Central memory CD4-positive, alpha-beta T cell (primary cell): ENCODE results near the gene ROMO1.
"Not testable (repeated sequence)": the region's sequence is repeated elsewhere in the genome, so short reads cannot be mapped to it uniquely, and the experiment has no call there.

ENCODE experiments used
- DNase-seq: peaks from one replicate; pipeline ENCODE4 v3.0.0; 2022

The ROMO1 gene

GRCh38 chr20:35681960-35682359, 17.2 kb upstream of the ROMO1 start:
- DNase-seq = no peak

- DNase-seq = not testable (repeated sequence)
These were observed 13.8 kb upstream of the ROMO1 start for GRCh38 chr20:35685368-35685767.

GRCh38 chr20:35686872-35687271, 12.3 kb upstream of the ROMO1 start:
- DNase-seq = not testable (repeated sequence)

DNA sequence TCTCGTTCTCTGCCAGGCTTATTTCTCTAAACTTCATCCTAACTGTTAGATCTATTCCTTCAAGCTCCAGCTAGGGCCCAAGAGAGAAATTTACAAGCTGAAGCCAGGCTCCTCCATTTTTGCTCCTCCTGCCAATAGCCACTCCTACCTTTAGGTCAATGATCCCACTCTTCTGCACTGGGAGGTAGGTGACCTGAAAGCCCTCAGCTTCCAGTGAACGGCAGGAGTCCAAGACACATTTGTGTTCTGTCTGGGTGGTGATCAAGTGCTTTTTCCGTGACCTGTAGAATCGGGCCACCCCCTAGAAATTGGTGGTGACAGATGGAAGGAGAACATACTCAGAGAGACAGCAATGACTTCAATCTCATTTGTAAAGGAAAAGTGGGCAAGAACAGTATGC, 8.9 kb upstream of the ROMO1 start:
- DNase-seq = no peak

DNA sequence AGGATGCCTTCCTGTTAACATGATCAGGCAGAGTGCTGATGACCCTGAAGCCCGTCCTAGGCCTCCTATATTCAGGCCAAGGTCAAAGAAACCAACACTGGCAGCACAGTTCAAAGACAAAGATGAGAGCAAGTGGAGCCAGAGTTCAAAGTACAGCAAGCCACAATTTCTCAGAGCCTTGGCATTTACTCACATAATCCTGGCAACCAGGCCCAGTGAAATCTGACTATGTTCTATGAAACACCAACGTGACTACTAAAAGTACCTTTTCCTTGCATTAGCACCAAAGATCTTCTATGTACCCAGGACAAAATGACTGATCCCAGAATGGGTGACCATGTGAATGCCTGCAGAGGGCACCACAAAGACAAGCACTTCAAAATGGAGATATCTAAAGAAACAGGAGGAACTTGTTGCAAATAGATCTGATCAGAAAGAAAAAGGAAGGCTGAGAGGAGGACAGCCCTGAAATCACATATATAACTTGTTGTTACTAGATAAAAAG, 3.9 kb upstream of the ROMO1 start:
- DNase-seq = no peak

DNA sequence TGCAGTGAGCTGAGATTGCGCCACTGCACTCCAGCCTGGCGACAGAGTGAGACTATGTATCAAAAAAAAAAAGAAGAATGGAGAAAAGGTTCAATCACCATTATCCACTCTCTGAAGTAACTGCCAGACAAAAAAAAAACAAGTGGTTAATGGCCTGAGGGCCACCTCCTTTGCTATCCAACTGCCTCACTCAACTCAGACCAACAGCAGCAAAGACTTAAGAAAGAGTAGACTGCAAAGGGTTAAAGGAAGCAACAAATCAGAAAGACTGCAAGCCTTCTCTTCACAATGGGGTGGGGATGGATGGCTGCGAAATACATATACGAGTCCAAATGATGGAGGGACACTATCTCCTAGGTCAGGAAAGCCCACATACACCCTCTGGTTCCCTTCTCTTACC, 3.2 kb upstream of the ROMO1 start:
- DNase-seq = no peak

GRCh38 chr20:35697696-35698297, 1.4 kb upstream of the ROMO1 start:
- DNase-seq = no peak

- no peak for DNase-seq
These were observed 693 bp upstream of the ROMO1 start for GRCh38 chr20:35698298-35699126.

GRCh38 chr20:35699957-35700624, 886 bp downstream of the ROMO1 start:
- no peak for DNase-seq

DNA sequence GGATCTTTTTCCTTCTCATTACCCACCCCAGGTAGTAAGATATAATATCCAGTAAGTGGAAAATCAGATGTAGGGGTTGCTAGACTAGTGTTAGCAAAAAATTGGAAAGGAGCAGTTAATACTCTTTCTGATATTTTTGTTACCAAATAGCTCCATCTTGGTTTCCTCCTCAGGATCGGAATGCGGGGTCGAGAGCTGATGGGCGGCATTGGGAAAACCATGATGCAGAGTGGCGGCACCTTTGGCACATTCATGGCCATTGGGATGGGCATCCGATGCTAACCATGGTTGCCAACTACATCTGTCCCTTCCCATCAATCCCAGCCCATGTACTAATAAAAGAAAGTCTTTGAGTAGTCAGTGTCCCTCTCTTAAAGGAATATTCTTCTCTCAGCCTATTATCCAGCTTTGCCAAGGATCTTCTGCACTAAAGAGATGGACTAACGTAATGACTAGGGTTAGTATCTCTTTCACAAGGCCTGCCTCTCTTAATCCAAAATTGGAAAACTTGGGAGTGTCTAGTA, 1.5 kb downstream of the ROMO1 start:
- no peak for DNase-seq

DNA sequence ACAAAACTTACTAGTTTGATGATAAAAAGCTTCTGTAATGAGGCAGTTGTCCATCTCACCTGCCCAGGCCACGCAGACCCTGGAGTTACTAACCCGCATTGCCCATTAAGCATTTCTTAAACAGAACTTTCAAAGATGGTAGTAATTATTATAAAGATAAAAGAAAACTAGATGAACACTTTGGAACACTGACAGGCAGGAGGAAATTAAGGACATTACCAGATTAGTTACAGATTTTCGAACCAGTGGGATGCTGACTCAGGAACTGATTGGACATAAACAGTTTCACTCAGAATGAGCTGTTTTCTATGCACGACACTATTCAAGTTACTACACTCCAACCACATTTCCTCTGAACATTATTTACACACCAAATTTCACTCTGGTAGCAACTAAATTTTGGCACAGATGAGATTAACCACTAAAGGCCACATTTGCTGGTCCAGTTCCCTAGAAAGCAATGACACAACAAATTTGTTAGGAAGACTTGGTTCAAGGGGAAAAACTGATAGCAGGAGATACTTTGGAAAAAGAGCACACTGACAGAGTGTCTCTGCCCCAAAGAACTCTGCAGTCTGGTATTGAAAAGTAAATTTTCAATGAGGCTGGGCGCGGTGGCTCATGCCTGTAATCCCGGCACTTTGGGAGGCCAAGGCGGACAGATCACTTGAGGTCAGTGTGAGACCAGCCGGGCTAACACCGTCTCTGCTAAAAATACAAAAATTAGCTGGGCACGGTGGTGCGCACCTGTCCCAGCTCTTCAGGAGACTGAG, 3.0 kb downstream of the ROMO1 start:
- DNase-seq = no peak

DNA sequence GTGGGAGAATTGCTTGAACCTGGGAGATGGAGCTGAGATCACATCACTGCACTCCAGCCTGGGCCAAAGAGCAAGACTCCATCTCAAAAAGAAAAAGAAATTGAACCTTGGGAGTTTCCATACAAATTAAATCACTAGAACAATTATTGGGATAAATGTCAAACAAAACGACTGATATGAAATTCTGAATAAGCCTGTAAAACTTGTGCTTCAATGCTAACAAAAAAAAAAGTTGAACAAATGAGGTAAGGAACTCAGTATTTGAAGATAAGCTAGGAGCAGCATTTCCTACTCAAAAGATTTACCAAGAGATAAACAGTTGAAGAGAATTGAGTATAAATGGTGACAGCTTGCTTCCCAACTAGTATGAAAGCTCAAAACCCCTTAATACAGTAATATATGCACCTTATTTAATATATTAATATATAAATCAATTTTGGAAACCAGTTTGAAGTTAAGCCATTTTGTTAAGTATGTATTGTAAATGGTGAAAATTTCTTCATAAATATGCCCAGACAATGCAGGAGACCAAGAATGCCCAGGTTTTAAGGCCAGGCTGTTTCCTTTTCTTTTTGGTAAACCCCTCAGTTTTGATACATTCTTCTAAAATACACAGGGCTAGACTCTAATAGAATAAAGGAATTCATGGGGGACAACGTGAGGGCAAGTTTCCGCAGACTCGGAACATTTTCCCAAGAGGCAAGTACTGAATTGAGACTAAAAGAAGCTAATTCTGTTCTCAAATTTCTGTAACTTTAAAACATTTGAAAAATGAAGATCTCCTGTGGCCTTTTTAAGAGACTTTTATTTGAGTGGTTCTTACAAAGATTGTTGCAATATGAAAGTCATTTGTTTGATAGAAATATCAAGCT, 3.9 kb downstream of the ROMO1 start:
- DNase-seq = no peak

GRCh38 chr20:35704514-35705261, 5.5 kb downstream of the ROMO1 start:
- no peak for DNase-seq

- DNase-seq = not testable (repeated sequence)
These were observed 6.7 kb downstream of the ROMO1 start for GRCh38 chr20:35705894-35706293.

DNA sequence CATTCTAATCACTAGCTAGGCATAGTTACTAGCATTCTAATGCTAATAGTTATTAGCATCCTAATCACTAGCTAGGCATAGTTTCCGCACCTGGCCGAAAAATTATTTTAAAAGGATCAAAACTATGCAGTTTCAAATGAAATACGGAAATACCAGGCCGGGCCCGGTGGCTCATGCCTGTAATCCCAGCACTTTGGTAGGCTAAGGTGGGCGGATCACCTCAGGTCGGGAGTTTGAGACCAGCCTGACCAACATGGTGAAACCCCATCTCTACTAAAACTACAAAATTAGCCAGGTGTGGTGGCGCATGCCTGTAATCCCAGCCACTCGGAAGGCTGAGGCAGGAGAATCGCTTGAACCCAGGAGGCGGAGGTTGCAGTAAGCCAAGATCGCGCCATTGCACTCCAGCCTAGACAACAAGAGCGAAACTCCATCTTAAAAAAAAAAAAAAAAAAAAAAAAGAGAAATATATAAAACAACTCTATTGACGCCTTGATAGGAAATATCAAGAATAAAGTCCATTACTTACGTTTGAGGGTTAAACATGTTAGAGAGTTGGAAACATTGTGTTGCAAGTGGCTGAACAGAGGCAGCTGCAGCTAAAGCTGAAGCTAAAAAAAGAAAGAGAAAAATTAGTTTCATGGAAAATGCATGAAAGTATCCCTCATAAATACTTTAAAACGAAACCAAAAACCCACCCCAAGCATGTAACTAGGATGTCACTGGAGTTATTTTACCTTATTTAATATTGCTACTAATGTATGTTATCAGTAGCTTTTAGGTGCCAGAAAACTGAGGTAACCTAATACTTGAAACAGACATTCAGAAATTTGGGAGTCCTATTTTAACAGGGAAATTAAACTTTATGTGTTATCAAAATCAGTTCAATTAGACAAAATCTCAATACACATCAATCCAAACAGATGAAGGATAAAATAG, 7.7 kb downstream of the ROMO1 start:
- DNase-seq = not testable (repeated sequence)

DNA sequence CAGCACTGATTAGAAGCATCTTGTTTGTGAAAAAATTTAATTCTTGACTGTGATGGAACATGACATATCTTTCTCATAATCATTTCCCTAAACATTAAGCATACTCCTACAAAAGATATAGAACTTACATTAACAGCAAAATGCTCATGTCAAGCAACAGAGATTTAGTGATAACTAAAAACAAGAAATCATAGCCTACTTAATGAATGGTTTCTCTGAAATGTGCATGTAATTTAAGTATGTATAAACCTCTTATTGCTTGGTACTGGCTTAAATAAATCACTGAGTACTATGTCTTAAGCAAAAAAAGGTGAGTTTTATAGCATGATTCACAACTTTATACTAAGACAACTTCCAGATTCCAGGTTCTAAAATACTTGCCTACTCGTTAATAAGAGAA, 9.3 kb downstream of the ROMO1 start:
- DNase-seq = no peak

DNA sequence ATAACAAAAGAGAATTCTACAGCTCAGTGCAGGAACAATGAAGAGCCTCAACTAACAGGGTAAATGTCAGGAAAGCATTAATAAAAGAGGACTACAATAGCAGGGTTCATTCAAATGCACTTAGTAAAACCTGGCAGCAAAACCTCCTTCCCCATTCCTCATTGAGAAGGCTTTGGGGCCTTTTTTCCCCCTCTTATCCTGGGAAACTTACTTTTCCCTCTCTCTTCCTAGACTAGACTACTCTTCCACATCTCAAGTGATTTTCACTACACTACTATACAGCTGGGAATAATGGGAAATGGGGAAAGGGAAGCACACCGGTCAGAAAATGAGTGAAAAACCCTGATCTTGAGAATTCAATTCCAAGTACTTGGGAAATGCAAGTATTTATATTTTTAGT, 10.1 kb downstream of the ROMO1 start:
- no peak for DNase-seq

DNA sequence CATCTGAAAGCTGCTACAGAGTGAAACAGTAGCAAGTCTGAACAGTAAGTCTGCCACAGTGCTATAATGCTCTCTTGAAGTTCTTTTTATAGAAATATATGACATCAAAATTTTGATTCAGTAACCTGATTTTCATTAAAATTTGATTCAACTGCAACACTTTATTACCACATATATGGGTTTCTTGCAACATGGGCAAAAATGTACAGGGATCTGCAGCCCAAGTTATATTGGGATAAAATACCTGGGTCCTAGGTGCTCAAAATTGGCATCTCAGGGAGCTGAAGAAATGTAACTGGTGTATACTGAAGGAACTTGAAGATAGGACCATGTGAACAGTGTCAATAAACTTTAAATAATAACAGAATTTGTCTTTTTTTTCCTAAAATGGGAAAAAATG, 10.8 kb downstream of the ROMO1 start:
- DNase-seq = no peak

DNA sequence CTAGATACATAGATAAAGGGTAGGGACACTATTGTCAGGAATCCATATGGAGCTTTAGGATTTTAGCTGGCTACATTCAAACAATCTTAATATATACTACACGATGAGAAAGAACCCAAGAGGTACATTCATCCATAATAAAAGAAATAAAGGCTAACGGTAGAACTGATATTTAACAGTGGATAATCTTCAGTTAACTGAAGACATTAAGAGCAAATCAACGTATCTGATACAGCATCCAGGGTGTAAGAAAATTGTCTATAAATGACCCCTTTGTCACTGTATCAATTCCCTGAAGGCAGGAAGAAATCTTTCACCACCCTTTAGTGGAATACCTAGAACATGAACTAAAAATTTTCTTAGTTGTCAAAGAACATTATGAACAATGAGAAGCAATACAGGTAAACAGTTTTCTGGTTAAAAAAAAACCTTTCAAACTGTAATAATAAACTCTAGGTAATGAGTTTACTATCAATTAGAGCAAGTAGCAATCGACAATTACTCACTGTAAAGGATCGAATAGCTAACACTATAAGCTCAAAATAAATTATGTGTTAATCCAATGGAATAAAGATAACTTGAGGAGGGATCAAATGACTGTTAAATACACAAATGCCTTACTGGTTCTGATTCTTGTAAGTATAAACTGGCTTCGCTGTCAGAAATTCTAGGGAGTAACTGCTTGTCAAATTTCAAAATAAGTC, 11.8 kb downstream of the ROMO1 start:
- no peak for DNase-seq
